ENCODE results near the gene PRSS2.

PRSS2 gene

GRCh38 chr7:142806957-142807356 lies 36.2 kb downstream of the PRSS2 start:
- peaks cover 75% of the 10 kb centered on the region for H3K4me1 Mint-ChIP-seq
- H3K4me3 Mint-ChIP-seq = peak overlapping the region; percentile 30
- no peaks in the 10 kb centered on the region for H3K9me3 Mint-ChIP-seq
- H3K27me3 Mint-ChIP-seq = no peaks in the 10 kb centered on the region
- peak overlapping the region; percentile 99 for H3K27ac Mint-ChIP-seq
- peaks cover 26% of the 10 kb centered on the region for H3K36me3 Mint-ChIP-seq
- no peak for DNase-seq (ENCODE audit: low spot score in 2 of 2)
- no peak for ATAC-seq (ENCODE audit: low read depth)

GRCh38 chr7:142807855-142808460 lies 37.2 kb downstream of the PRSS2 start:
- peaks cover 17% of the 10 kb centered on the region for H3K36me3 Mint-ChIP-seq
- no peak for ATAC-seq (ENCODE audit: low read depth)
- H3K9me3 Mint-ChIP-seq = no peaks in the 10 kb centered on the region
- H3K4me1 Mint-ChIP-seq = peaks cover 77% of the 10 kb centered on the region
- no peaks in the 10 kb centered on the region for H3K27me3 Mint-ChIP-seq
- peak overlapping the region; percentile 53 for H3K4me3 Mint-ChIP-seq
- peak overlapping the region; percentile 99 for H3K27ac Mint-ChIP-seq
- no peak for DNase-seq (ENCODE audit: low spot score in 2 of 2)

- peaks cover 12% of the 10 kb centered on the region for H3K36me3 Mint-ChIP-seq
- H3K4me1 Mint-ChIP-seq = peaks cover 75% of the 10 kb centered on the region
- ATAC-seq (ENCODE audit: low read depth) (peak; percentile 19), DNase-seq (ENCODE audit: low spot score in 2 of 2) (no peak)
- H3K4me3 Mint-ChIP-seq = peak overlapping the region; percentile 53
- peak overlapping the region; percentile 99 for H3K27ac Mint-ChIP-seq
- H3K27me3 Mint-ChIP-seq = no peaks in the 10 kb centered on the region
- no peaks in the 10 kb centered on the region for H3K9me3 Mint-ChIP-seq
Observed at GRCh38 chr7:142808461-142808801, 37.7 kb downstream of the PRSS2 start.

- peak overlapping the region; percentile 99 for H3K27ac Mint-ChIP-seq
- DNase-seq (ENCODE audit: low spot score in 2 of 2) (peak; percentile 73 to 83), ATAC-seq (ENCODE audit: low read depth) (peak; percentile 88)
- no peaks in the 10 kb centered on the region for H3K27me3 Mint-ChIP-seq
- H3K9me3 Mint-ChIP-seq = no peaks in the 10 kb centered on the region
- peaks cover 76% of the 10 kb centered on the region for H3K4me1 Mint-ChIP-seq
- peak overlapping the region; percentile 53 for H3K4me3 Mint-ChIP-seq
- H3K36me3 Mint-ChIP-seq = peaks cover 11% of the 10 kb centered on the region
Observed at GRCh38 chr7:142808802-142809583, 38.2 kb downstream of the PRSS2 start.

GRCh38 chr7:142809671-142810070 lies 38.9 kb downstream of the PRSS2 start:
- Mint-ChIP-seq H3K36me3 (peaks cover 6% of the 10 kb centered on the region), H3K27ac (peak overlapping the region; percentile 99), H3K4me1 (peaks cover 75% of the 10 kb centered on the region), H3K4me3 (peak overlapping the region; percentile 53), H3K9me3 (no peaks in the 10 kb centered on the region), H3K27me3 (no peaks in the 10 kb centered on the region)
- ATAC-seq (ENCODE audit: low read depth) = no peak
- DNase-seq (ENCODE audit: low spot score in 2 of 2) = no peak

GRCh38 chr7:142811154-142811737 lies 40.5 kb downstream of the PRSS2 start:
- peaks cover 3% of the 10 kb centered on the region for H3K9me3 Mint-ChIP-seq
- peak overlapping the region; percentile 99 for H3K27ac Mint-ChIP-seq
- ATAC-seq (ENCODE audit: low read depth) (peak; percentile 5), DNase-seq (ENCODE audit: low spot score in 2 of 2) (peak; percentile 54 to 71)
- H3K27me3 Mint-ChIP-seq = no peaks in the 10 kb centered on the region
- H3K4me1 Mint-ChIP-seq = peaks cover 71% of the 10 kb centered on the region
- peak overlapping the region; percentile 37 for H3K4me3 Mint-ChIP-seq
- peaks cover 11% of the 10 kb centered on the region for H3K36me3 Mint-ChIP-seq

GRCh38 chr7:142812437-142813215 lies 41.9 kb downstream of the PRSS2 start:
- H3K27ac Mint-ChIP-seq = peak overlapping the region; percentile 99
- DNase-seq (ENCODE audit: low spot score in 2 of 2) = peak in 1 of 2 donors; percentile 46
- H3K36me3 Mint-ChIP-seq = peaks cover 14% of the 10 kb centered on the region
- H3K9me3 Mint-ChIP-seq = peaks cover 5% of the 10 kb centered on the region
- H3K27me3 Mint-ChIP-seq = no peaks in the 10 kb centered on the region
- H3K4me1 Mint-ChIP-seq = peaks cover 62% of the 10 kb centered on the region
- H3K4me3 Mint-ChIP-seq = peak overlapping the region; percentile 90
- ATAC-seq (ENCODE audit: low read depth) = peak; percentile 31

GRCh38 chr7:142813226-142813625 lies 42.5 kb downstream of the PRSS2 start:
- Mint-ChIP-seq H3K4me1 (peaks cover 57% of the 10 kb centered on the region), H3K36me3 (peaks cover 14% of the 10 kb centered on the region), H3K9me3 (peaks cover 5% of the 10 kb centered on the region), H3K27ac (peak overlapping the region; percentile 99), H3K27me3 (no peaks in the 10 kb centered on the region), H3K4me3 (peak overlapping the region; percentile 90)
- ATAC-seq (ENCODE audit: low read depth) (no peak), DNase-seq (ENCODE audit: low spot score in 2 of 2) (no peak)

- H3K9me3 Mint-ChIP-seq = peaks cover 7% of the 10 kb centered on the region
- no peak for ATAC-seq (ENCODE audit: low read depth)
- H3K36me3 Mint-ChIP-seq = peaks cover 16% of the 10 kb centered on the region
- peaks cover 52% of the 10 kb centered on the region for H3K4me1 Mint-ChIP-seq
- DNase-seq (ENCODE audit: low spot score in 2 of 2) = no peak
- no peaks in the 10 kb centered on the region for H3K27me3 Mint-ChIP-seq
- peak overlapping the region; percentile 99 for H3K27ac Mint-ChIP-seq
- peak overlapping the region; percentile 90 for H3K4me3 Mint-ChIP-seq
Observed at GRCh38 chr7:142813699-142814098, 42.9 kb downstream of the PRSS2 start.

- H3K36me3 Mint-ChIP-seq = peaks cover 22% of the 10 kb centered on the region
- H3K27ac Mint-ChIP-seq = peak overlapping the region; percentile 99
- no peaks in the 10 kb centered on the region for H3K27me3 Mint-ChIP-seq
- H3K4me3 Mint-ChIP-seq = peak overlapping the region; percentile 50
- ATAC-seq (ENCODE audit: low read depth) = no peak
- DNase-seq (ENCODE audit: low spot score in 2 of 2) = no peak
- peaks cover 46% of the 10 kb centered on the region for H3K4me1 Mint-ChIP-seq
- peaks cover 12% of the 10 kb centered on the region for H3K9me3 Mint-ChIP-seq
Observed at GRCh38 chr7:142814451-142814850, 43.7 kb downstream of the PRSS2 start.

- peaks cover 40% of the 10 kb centered on the region for H3K4me1 Mint-ChIP-seq
- H3K27me3 Mint-ChIP-seq = no peaks in the 10 kb centered on the region
- no peak overlapping the region for H3K4me3 Mint-ChIP-seq
- DNase-seq (ENCODE audit: low spot score in 2 of 2) (no peak), ATAC-seq (ENCODE audit: low read depth) (no peak)
- H3K36me3 Mint-ChIP-seq = peaks cover 23% of the 10 kb centered on the region
- H3K9me3 Mint-ChIP-seq = peaks cover 13% of the 10 kb centered on the region
- H3K27ac Mint-ChIP-seq = no peak overlapping the region
Observed at GRCh38 chr7:142815134-142815533, 44.4 kb downstream of the PRSS2 start.

- Mint-ChIP-seq H3K27me3 (no peaks in the 10 kb centered on the region), H3K4me3 (no peak overlapping the region), H3K9me3 (peaks cover 19% of the 10 kb centered on the region), H3K36me3 (peaks cover 26% of the 10 kb centered on the region), H3K27ac (no peak overlapping the region), H3K4me1 (peaks cover 24% of the 10 kb centered on the region)
- no peak for ATAC-seq (ENCODE audit: low read depth)
- DNase-seq (ENCODE audit: low spot score in 2 of 2) = no peak
Observed at GRCh38 chr7:142817506-142817905, 46.7 kb downstream of the PRSS2 start.

GRCh38 chr7:142819530-142819929 lies 48.8 kb downstream of the PRSS2 start:
- DNase-seq (ENCODE audit: low spot score in 2 of 2) (no peak), ATAC-seq (ENCODE audit: low read depth) (no peak)
- Mint-ChIP-seq H3K27me3 (no peaks in the 10 kb centered on the region), H3K4me3 (no peak overlapping the region), H3K36me3 (peaks cover 26% of the 10 kb centered on the region), H3K9me3 (peaks cover 22% of the 10 kb centered on the region), H3K27ac (no peak overlapping the region), H3K4me1 (peaks cover 9% of the 10 kb centered on the region)

GRCh38 chr7:142822714-142823113 lies 51.9 kb downstream of the PRSS2 start:
- no peak overlapping the region for H3K4me3 Mint-ChIP-seq
- peaks cover 16% of the 10 kb centered on the region for H3K36me3 Mint-ChIP-seq
- no peak for ATAC-seq (ENCODE audit: low read depth)
- DNase-seq (ENCODE audit: low spot score in 2 of 2) = no peak
- H3K4me1 Mint-ChIP-seq = no peaks in the 10 kb centered on the region
- H3K27me3 Mint-ChIP-seq = no peaks in the 10 kb centered on the region
- H3K9me3 Mint-ChIP-seq = peaks cover 18% of the 10 kb centered on the region
- H3K27ac Mint-ChIP-seq = no peak overlapping the region

Measured in memory B cell (primary cell).